Peyer's patch (tissue), 4 donors: Measurements from ENCODE around the gene GBX1. TPM values are rescaled to one million over a fixed set of nuclear protein-coding genes. Genes with fewer than 3 reads are reported as not detected.

Experiments
- DNase-seq, 3 donors: peaks; one replicate each; pipeline ENCODE4 v3.0.0-alpha.2; 2017 to 2019
- H3K27ac ChIP-seq, 4 donors: fragments of 200-600 bp; sonication (generic); one replicate each; pipeline ENCODE4 v1.5.1; 2016 to 2019
- H3K27me3 ChIP-seq, 2 donors: fragments of 200-600 bp; sonication (generic); one replicate each; pipeline ENCODE4 v1.5.1; 2019
- H3K36me3 ChIP-seq, 3 donors: fragments of 200-600 bp; sonication (generic); one replicate each; pipeline ENCODE4 v1.5.1; 2016 to 2019
- H3K4me1 ChIP-seq, 4 donors: fragments of 200-600 bp; sonication (generic); one replicate each; pipeline ENCODE4 v1.5.1; 2016 to 2019
- H3K4me3 ChIP-seq, 4 donors: fragments of 200-600 bp; sonication (generic); 1 replicate in 3 of 4; 2 replicates in 1 of 4; pipeline ENCODE4 v1.5.1; 2016 to 2019; ENCODE audit warnings: mild to moderate bottlenecking in 1 of 4
- H3K9me3 ChIP-seq, 4 donors: fragments of 200-600 bp; sonication (generic); one replicate each; pipeline ENCODE4 v1.5.1; 2016 to 2019; ENCODE audit warnings: mild to moderate bottlenecking in 1 of 4
- CTCF ChIP-seq, 6 experiments: fragments of 450-650 bp in 4 of 6; fragments of 200-600 bp in 2 of 6; sonication (generic) in 1 of 6; IDR thresholded peaks; one replicate each; pipeline ENCODE4 v1.5.1; 2017 to 2019; ENCODE audit warnings: antibody characterized with exemption in 6 of 6, mild to moderate bottlenecking in 3 of 6, moderate library complexity in 1 of 6
- POLR2A ChIP-seq, 2 donors: fragments of 450-650 bp; IDR thresholded peaks; one replicate each; pipeline ENCODE4 v1.5.1; 2017; ENCODE audit warnings: antibody characterized with exemption in 2 of 2, mild to moderate bottlenecking in 2 of 2, moderate library complexity in 2 of 2
- total RNA-seq, 4 donors: library from RNA; depleted of rRNA; stranded (reverse); fragments of >200 nt; gene quantifications; one replicate each; pipeline ENCODE4 v1.1.0, GENCODE V29; 2016

GBX1 gene
- total RNA-seq, 4 donors from 2014 or later: not detected

GRCh38 chr7:151118108-151119054 is 49.1 kb downstream of the GBX1 start:
- no peaks in the 10 kb centered on the region for H3K27me3 ChIP-seq
- no peaks in the 10 kb centered on the region for H3K9me3 ChIP-seq
- TF ChIP-seq CTCF (IDR thresholded peaks at IDR 0.05) (no peak), POLR2A (IDR thresholded peaks at IDR 0.05) (no peak)
- peaks cover 0 to 58% (median 0%) of the 10 kb centered on the region in 3 donors for H3K36me3 ChIP-seq
- no peak overlapping the region for H3K27ac ChIP-seq
- no peak for DNase-seq
- H3K4me3 ChIP-seq: no peak overlapping the region
- peaks cover 0 to 17% (median 4%) of the 10 kb centered on the region in 4 donors for H3K4me1 ChIP-seq

GRCh38 chr7:151117565-151117964 is 49.9 kb downstream of the GBX1 start:
- Histone ChIP-seq H3K4me3 (no peak overlapping the region), H3K9me3 (no peaks in the 10 kb centered on the region), H3K27ac (no peak overlapping the region), H3K27me3 (no peaks in the 10 kb centered on the region), H3K4me1 (peaks cover 0 to 17% (median 4%) of the 10 kb centered on the region in 4 donors), H3K36me3 (peaks cover 0 to 50% (median 0%) of the 10 kb centered on the region in 3 donors)
- peak in 1 of 3 donors; percentile 19 for DNase-seq
- no peak for TF ChIP-seq POLR2A (IDR thresholded peaks at IDR 0.05)
- no peak for TF ChIP-seq CTCF (IDR thresholded peaks at IDR 0.05)

DNA sequence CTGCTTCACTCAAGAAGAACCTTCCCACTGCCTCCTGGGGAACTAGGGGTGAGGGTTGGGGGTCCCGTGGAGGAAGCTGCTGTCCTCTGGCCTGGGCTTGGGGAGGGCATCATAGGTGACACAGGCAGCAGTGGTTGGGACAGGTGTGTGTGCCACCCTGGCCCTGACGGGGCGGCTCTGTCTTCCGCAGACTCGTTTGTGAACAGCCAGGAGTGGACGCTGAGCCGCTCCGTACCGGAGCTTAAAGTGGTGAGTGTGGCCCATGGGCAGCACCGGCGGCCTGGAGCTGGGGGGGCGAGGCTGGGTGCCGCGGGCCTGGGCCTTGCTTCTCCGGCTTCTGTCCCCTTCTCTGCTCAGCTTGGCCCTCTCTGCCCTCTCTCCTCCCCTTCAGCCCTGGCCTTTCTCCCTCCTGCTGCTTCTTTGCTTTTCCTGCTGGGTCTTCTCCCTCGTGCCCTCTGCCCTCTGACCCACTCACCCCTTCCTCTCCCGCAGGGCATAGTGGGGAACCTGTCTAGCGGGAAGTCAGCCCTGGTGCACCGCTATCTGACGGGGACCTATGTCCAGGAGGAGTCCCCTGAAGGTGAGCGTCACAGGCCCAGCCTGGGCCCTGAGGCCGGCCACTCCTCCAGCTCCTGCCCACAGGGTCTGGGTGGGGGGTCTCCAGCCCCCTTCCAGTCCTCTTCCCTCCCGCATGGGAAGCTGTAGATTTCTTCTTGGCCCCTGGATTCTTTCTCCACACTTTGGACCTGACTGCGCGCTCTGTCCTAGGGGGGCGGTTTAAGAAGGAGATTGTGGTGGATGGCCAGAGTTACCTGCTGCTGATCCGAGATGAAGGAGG is 50.7 kb downstream of the GBX1 start:
- Histone ChIP-seq H3K27me3 (no peaks in the 10 kb centered on the region), H3K27ac (no peak overlapping the region), H3K36me3 (peaks cover 0 to 48% (median 0%) of the 10 kb centered on the region in 3 donors), H3K4me3 (no peak overlapping the region), H3K9me3 (no peaks in the 10 kb centered on the region), H3K4me1 (peaks cover 0 to 17% (median 4%) of the 10 kb centered on the region in 4 donors)
- TF ChIP-seq POLR2A (IDR thresholded peaks at IDR 0.05) (no peak), CTCF (IDR thresholded peaks at IDR 0.05) (no peak)
- DNase-seq: no peak

DNA sequence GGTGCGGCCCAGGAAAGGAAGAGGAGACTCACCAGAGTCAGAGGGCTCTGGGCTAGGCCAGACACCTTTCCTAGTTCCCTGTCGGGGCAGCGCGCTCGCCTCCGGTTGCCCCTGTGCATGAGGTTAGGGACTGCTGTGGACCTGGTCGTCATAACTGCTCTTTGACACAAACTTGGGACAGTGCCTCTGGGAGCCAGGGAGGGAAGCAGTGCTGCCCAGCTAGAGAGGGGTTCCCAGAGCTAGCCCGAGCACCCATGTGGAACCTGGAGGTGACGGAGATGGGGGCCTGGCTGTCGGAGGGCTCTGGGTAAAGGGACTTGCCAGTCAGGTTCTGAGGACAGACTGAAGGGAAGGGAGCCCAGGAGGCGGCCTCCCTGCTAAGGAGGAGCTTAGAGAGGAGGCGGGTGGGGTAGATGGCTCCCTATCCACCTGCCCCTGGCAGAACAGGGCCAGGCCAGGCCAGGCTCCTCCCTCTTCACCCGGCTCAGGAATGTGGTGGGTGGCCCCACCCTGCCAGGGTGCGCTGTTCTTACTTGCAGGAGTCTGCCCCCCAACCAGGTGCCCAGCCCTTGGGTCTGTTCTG is 51.6 kb downstream of the GBX1 start:
- Histone ChIP-seq H3K36me3 (peaks cover 0 to 42% (median 0%) of the 10 kb centered on the region in 3 donors), H3K4me3 (peak overlapping the region in 3 of 4 donors; percentile 5 to 48 (median 40)), H3K27me3 (no peaks in the 10 kb centered on the region), H3K27ac (no peak overlapping the region), H3K9me3 (no peaks in the 10 kb centered on the region), H3K4me1 (peaks cover 0 to 22% (median 4%) of the 10 kb centered on the region in 4 donors)
- DNase-seq: peak in 1 of 3 donors; percentile 60
- no peak for TF ChIP-seq POLR2A (IDR thresholded peaks at IDR 0.05)
- no peak for TF ChIP-seq CTCF (IDR thresholded peaks at IDR 0.05)

- peaks cover 0 to 28% (median 4%) of the 10 kb centered on the region in 4 donors for H3K4me1 ChIP-seq
- peaks cover 0 to 35% (median 0%) of the 10 kb centered on the region in 3 donors for H3K36me3 ChIP-seq
Observed at GRCh38 chr7:151115121-151115835, 52.2 kb downstream of the GBX1 start.

More at GRCh38 chr7:151115121-151115835, 52.2 kb downstream of the GBX1 start:
- TF ChIP-seq CTCF (IDR thresholded peaks at IDR 0.05) (peak in 1 of 6 experiments; percentile 4), POLR2A (IDR thresholded peaks at IDR 0.05) (no peak)
- H3K27ac ChIP-seq: no peak overlapping the region
- no peaks in the 10 kb centered on the region for H3K9me3 ChIP-seq
- DNase-seq: no peak
- no peaks in the 10 kb centered on the region for H3K27me3 ChIP-seq
- peak overlapping the region in 3 of 4 donors; percentile 5 to 48 (median 40) for H3K4me3 ChIP-seq
